ENCODE measurements around the gene ATP5ME.
"Not testable (repeated sequence)": the region's sequence is repeated elsewhere in the genome, so short reads cannot be mapped to it uniquely, and the experiment has no call there.

DNA sequence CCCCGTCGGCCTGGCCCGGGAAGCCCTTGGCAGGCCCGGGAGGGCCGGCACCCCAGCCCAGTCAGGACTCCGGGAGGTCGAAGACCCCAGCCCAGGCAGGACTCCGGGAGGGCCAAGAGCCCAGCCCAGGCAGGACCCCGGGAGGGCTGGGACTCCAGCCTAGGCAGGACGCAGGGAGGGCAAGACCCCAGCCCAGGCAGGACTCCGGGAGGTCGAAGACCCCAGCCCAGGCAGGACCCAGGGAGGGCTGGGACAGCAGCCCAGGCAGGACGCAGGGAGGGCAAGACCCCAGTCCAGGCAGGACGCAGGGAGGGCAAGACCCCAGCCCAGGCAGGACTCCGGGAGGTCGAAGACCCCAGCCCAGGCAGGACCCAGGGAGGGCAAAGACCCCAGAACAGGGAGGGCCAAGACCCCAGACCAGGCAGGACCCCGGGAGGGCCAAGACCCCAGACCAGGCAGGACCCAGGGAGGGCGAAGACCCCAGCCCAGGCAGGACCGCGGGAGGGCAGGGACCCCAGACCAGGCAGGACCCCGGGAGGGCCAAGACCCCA lies 32.1 kb upstream of the ATP5ME start:
- TF ChIP-seq RXRA (IDR thresholded peaks at IDR 0.05); CTCF (IDR thresholded peaks at IDR 0.05; ENCODE audit: low read depth, low read length, missing input control); MAX (IDR thresholded peaks at IDR 0.05); YY1 (IDR thresholded peaks at IDR 0.05); RAD21 (IDR thresholded peaks at IDR 0.05); GABPA (IDR thresholded peaks at IDR 0.05 in 1 of 2, conservative IDR thresholded peaks at IDR 0.05 in 1 of 2); SP1 (IDR thresholded peaks at IDR 0.05); ATF3 (IDR thresholded peaks at IDR 0.05); ZBTB33 (IDR thresholded peaks at IDR 0.05): not testable (repeated sequence)
- TF ChIP-seq, protein P1, sequence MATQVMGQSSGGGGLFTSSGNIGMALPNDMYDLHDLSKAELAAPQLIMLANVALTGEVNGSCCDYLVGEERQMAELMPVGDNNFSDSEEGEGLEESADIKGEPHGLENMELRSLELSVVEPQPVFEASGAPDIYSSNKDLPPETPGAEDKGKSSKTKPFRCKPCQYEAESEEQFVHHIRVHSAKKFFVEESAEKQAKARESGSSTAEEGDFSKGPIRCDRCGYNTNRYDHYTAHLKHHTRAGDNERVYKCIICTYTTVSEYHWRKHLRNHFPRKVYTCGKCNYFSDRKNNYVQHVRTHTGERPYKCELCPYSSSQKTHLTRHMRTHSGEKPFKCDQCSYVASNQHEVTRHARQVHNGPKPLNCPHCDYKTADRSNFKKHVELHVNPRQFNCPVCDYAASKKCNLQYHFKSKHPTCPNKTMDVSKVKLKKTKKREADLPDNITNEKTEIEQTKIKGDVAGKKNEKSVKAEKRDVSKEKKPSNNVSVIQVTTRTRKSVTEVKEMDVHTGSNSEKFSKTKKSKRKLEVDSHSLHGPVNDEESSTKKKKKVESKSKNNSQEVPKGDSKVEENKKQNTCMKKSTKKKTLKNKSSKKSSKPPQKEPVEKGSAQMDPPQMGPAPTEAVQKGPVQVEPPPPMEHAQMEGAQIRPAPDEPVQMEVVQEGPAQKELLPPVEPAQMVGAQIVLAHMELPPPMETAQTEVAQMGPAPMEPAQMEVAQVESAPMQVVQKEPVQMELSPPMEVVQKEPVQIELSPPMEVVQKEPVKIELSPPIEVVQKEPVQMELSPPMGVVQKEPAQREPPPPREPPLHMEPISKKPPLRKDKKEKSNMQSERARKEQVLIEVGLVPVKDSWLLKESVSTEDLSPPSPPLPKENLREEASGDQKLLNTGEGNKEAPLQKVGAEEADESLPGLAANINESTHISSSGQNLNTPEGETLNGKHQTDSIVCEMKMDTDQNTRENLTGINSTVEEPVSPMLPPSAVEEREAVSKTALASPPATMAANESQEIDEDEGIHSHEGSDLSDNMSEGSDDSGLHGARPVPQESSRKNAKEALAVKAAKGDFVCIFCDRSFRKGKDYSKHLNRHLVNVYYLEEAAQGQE (IDR thresholded peaks at IDR 0.05): not testable (repeated sequence)

Measured in liver (tissue), 3 donors.